GM19035 (cell line): Measurements from ENCODE around the gene RRAS.

Experiments
- ATAC-seq: cut with Tn5 transposase; IDR thresholded peaks from one replicate; pipeline ENCODE4 v1.9.1; 2021; ENCODE audit not compliant: unreplicated experiment

RRAS gene

GRCh38 chr19:49640113-49640898 is at the start of gene RRAS:
Gene RRAS (minus strand): TSS chr19:49640143. CDS start chr19:49640098, 45 bp downstream.
- ATAC-seq = peak; percentile 53

GRCh38 chr19:49689133-49690078 is 49.5 kb upstream of the RRAS start, which contains the start of gene ADM5:
Gene ADM5 (plus strand): TSS chr19:49689594. CDS start chr19:49689838, 244 bp downstream.
- ATAC-seq = no peak

- no peak for ATAC-seq
These were observed 48.7 kb upstream of the RRAS start for GRCh38 chr19:49688531-49689132.

- no peak for ATAC-seq
These were observed 47.8 kb upstream of the RRAS start for GRCh38 chr19:49687566-49688316.

GRCh38 chr19:49687150-49687549 is 47.2 kb upstream of the RRAS start:
- no peak for ATAC-seq

- no peak for ATAC-seq
These were observed 46.7 kb upstream of the RRAS start for GRCh38 chr19:49686503-49687088.

- no peak for ATAC-seq
These were observed 45.9 kb upstream of the RRAS start for GRCh38 chr19:49685845-49686332.

- ATAC-seq = no peak
These were observed 45.1 kb upstream of the RRAS start for GRCh38 chr19:49684983-49685553.

GRCh38 chr19:49684251-49684982 is 44.5 kb upstream of the RRAS start:
- no peak for ATAC-seq

GRCh38 chr19:49683814-49684250 is 43.9 kb upstream of the RRAS start:
- no peak for ATAC-seq

GRCh38 chr19:49682274-49682673 is 42.3 kb upstream of the RRAS start:
- ATAC-seq = no peak

- no peak for ATAC-seq
These were observed 41.9 kb upstream of the RRAS start for GRCh38 chr19:49681830-49682229.

GRCh38 chr19:49680421-49681351 is 40.7 kb upstream of the RRAS start:
- no peak for ATAC-seq

- no peak for ATAC-seq
These were observed 39.9 kb upstream of the RRAS start for GRCh38 chr19:49679771-49680413.

- ATAC-seq = no peak
These were observed 39.2 kb upstream of the RRAS start for GRCh38 chr19:49678985-49679770.

GRCh38 chr19:49677901-49678674 is 38.1 kb upstream of the RRAS start:
- ATAC-seq = no peak
